Measurements from ENCODE around the gene ZNF598.

The ZNF598 gene

GRCh38 chr16:2008631-2009163 is 924 bp downstream of the ZNF598 start:
- H3K4me3 ChIP-seq (ENCODE audit: low read depth in 1 of 2, low read length in 2 of 2) = peak overlapping the region; percentile 66 to 96
- no peaks in the 10 kb centered on the region for H3K9me3 ChIP-seq (ENCODE audit: low read length)
- H3K36me3 ChIP-seq (ENCODE audit: insufficient read depth, low read length) = peaks cover 5% of the 10 kb centered on the region
- peak overlapping the region; percentile 86 for H3K27ac ChIP-seq (ENCODE audit: low read depth, low read length)
- peaks cover 46% of the 10 kb centered on the region for H3K4me1 ChIP-seq (ENCODE audit: insufficient read depth, low read length)
- no peaks in the 10 kb centered on the region for H3K27me3 ChIP-seq (ENCODE audit: control insufficient read depth in 1 of 2, insufficient read depth in 2 of 2, low read length in 2 of 2)
- peak overlapping the region; percentile 54 for H3K9ac ChIP-seq (ENCODE audit: low read length)

- H3K27ac ChIP-seq (ENCODE audit: low read depth, low read length) = no peak overlapping the region
- H3K27me3 ChIP-seq (ENCODE audit: control insufficient read depth in 1 of 2, insufficient read depth in 2 of 2, low read length in 2 of 2) = no peaks in the 10 kb centered on the region
- no peaks in the 10 kb centered on the region for H3K9me3 ChIP-seq (ENCODE audit: low read length)
- H3K4me1 ChIP-seq (ENCODE audit: insufficient read depth, low read length) = peaks cover 46% of the 10 kb centered on the region
- no peak overlapping the region for H3K9ac ChIP-seq (ENCODE audit: low read length)
- H3K4me3 ChIP-seq (ENCODE audit: low read depth in 1 of 2, low read length in 2 of 2) = peak overlapping the region in 1 of 2 donors; percentile 66
- H3K36me3 ChIP-seq (ENCODE audit: insufficient read depth, low read length) = peaks cover 11% of the 10 kb centered on the region
Measured at GRCh38 chr16:2008009-2008526, 1.6 kb downstream of the ZNF598 start.

GRCh38 chr16:2007081-2007836 is 2.4 kb downstream of the ZNF598 start:
- Histone ChIP-seq H3K4me3 (ENCODE audit: low read depth in 1 of 2, low read length in 2 of 2) (peak overlapping the region in 1 of 2 donors; percentile 66), H3K27ac (ENCODE audit: low read depth, low read length) (no peak overlapping the region), H3K4me1 (ENCODE audit: insufficient read depth, low read length) (peaks cover 46% of the 10 kb centered on the region)

GRCh38 chr16:2006317-2006716 is 3.3 kb downstream of the ZNF598 start:
- peaks cover 28% of the 10 kb centered on the region for H3K36me3 ChIP-seq (ENCODE audit: insufficient read depth, low read length)
- H3K9me3 ChIP-seq (ENCODE audit: low read length) = no peaks in the 10 kb centered on the region
- no peak overlapping the region for H3K4me3 ChIP-seq (ENCODE audit: low read depth in 1 of 2, low read length in 2 of 2)
- no peak overlapping the region for H3K27ac ChIP-seq (ENCODE audit: low read depth, low read length)
- H3K9ac ChIP-seq (ENCODE audit: low read length) = no peak overlapping the region
- no peaks in the 10 kb centered on the region for H3K27me3 ChIP-seq (ENCODE audit: control insufficient read depth in 1 of 2, insufficient read depth in 2 of 2, low read length in 2 of 2)
- H3K4me1 ChIP-seq (ENCODE audit: insufficient read depth, low read length) = peaks cover 46% of the 10 kb centered on the region

More at GRCh38 chr16:2007081-2007836, 2.4 kb downstream of the ZNF598 start:
- no peak overlapping the region for H3K9ac ChIP-seq (ENCODE audit: low read length)
- H3K9me3 ChIP-seq (ENCODE audit: low read length) = no peaks in the 10 kb centered on the region
- no peaks in the 10 kb centered on the region for H3K27me3 ChIP-seq (ENCODE audit: control insufficient read depth in 1 of 2, insufficient read depth in 2 of 2, low read length in 2 of 2)
- peaks cover 19% of the 10 kb centered on the region for H3K36me3 ChIP-seq (ENCODE audit: insufficient read depth, low read length)

GRCh38 chr16:2005646-2006045 is 4.0 kb downstream of the ZNF598 start:
- H3K27me3 ChIP-seq (ENCODE audit: control insufficient read depth in 1 of 2, insufficient read depth in 2 of 2, low read length in 2 of 2) = no peaks in the 10 kb centered on the region
- H3K36me3 ChIP-seq (ENCODE audit: insufficient read depth, low read length) = peaks cover 35% of the 10 kb centered on the region
- H3K9ac ChIP-seq (ENCODE audit: low read length) = no peak overlapping the region
- H3K4me1 ChIP-seq (ENCODE audit: insufficient read depth, low read length) = peaks cover 45% of the 10 kb centered on the region
- no peak overlapping the region for H3K27ac ChIP-seq (ENCODE audit: low read depth, low read length)
- no peak overlapping the region for H3K4me3 ChIP-seq (ENCODE audit: low read depth in 1 of 2, low read length in 2 of 2)
- H3K9me3 ChIP-seq (ENCODE audit: low read length) = no peaks in the 10 kb centered on the region

GRCh38 chr16:2004795-2005517 is 4.7 kb downstream of the ZNF598 start:
- H3K27ac ChIP-seq (ENCODE audit: low read depth, low read length) = no peak overlapping the region
- H3K4me3 ChIP-seq (ENCODE audit: low read depth in 1 of 2, low read length in 2 of 2) = no peak overlapping the region
- peaks cover 38% of the 10 kb centered on the region for H3K4me1 ChIP-seq (ENCODE audit: insufficient read depth, low read length)
- H3K9ac ChIP-seq (ENCODE audit: low read length) = no peak overlapping the region
- no peaks in the 10 kb centered on the region for H3K27me3 ChIP-seq (ENCODE audit: control insufficient read depth in 1 of 2, insufficient read depth in 2 of 2, low read length in 2 of 2)
- no peaks in the 10 kb centered on the region for H3K9me3 ChIP-seq (ENCODE audit: low read length)
- H3K36me3 ChIP-seq (ENCODE audit: insufficient read depth, low read length) = peaks cover 42% of the 10 kb centered on the region

- H3K4me1 ChIP-seq (ENCODE audit: insufficient read depth, low read length) = peaks cover 37% of the 10 kb centered on the region
- H3K9me3 ChIP-seq (ENCODE audit: low read length) = no peaks in the 10 kb centered on the region
- H3K27me3 ChIP-seq (ENCODE audit: control insufficient read depth in 1 of 2, insufficient read depth in 2 of 2, low read length in 2 of 2) = no peaks in the 10 kb centered on the region
- H3K9ac ChIP-seq (ENCODE audit: low read length) = no peak overlapping the region
- H3K36me3 ChIP-seq (ENCODE audit: insufficient read depth, low read length) = peaks cover 44% of the 10 kb centered on the region
- no peak overlapping the region for H3K27ac ChIP-seq (ENCODE audit: low read depth, low read length)
- no peak overlapping the region for H3K4me3 ChIP-seq (ENCODE audit: low read depth in 1 of 2, low read length in 2 of 2)
Measured at GRCh38 chr16:2003827-2004641, 5.6 kb downstream of the ZNF598 start.

GRCh38 chr16:2003231-2003826 is 6.3 kb downstream of the ZNF598 start:
- peaks cover 30% of the 10 kb centered on the region for H3K4me1 ChIP-seq (ENCODE audit: insufficient read depth, low read length)
- H3K9ac ChIP-seq (ENCODE audit: low read length) = no peak overlapping the region
- peaks cover 44% of the 10 kb centered on the region for H3K36me3 ChIP-seq (ENCODE audit: insufficient read depth, low read length)
- H3K4me3 ChIP-seq (ENCODE audit: low read depth in 1 of 2, low read length in 2 of 2) = no peak overlapping the region
- no peak overlapping the region for H3K27ac ChIP-seq (ENCODE audit: low read depth, low read length)
- H3K27me3 ChIP-seq (ENCODE audit: control insufficient read depth in 1 of 2, insufficient read depth in 2 of 2, low read length in 2 of 2) = no peaks in the 10 kb centered on the region
- H3K9me3 ChIP-seq (ENCODE audit: low read length) = no peaks in the 10 kb centered on the region

- no peaks in the 10 kb centered on the region for H3K9me3 ChIP-seq (ENCODE audit: low read length)
- no peaks in the 10 kb centered on the region for H3K27me3 ChIP-seq (ENCODE audit: control insufficient read depth in 1 of 2, insufficient read depth in 2 of 2, low read length in 2 of 2)
- no peak overlapping the region for H3K27ac ChIP-seq (ENCODE audit: low read depth, low read length)
- H3K36me3 ChIP-seq (ENCODE audit: insufficient read depth, low read length) = peaks cover 41% of the 10 kb centered on the region
- H3K9ac ChIP-seq (ENCODE audit: low read length) = no peak overlapping the region
- no peak overlapping the region for H3K4me3 ChIP-seq (ENCODE audit: low read depth in 1 of 2, low read length in 2 of 2)
- H3K4me1 ChIP-seq (ENCODE audit: insufficient read depth, low read length) = peaks cover 23% of the 10 kb centered on the region
Measured at GRCh38 chr16:2002406-2003230, 7.0 kb downstream of the ZNF598 start.
